ENCODE measurements around the gene C2orf72.

C2orf72 gene

DNA sequence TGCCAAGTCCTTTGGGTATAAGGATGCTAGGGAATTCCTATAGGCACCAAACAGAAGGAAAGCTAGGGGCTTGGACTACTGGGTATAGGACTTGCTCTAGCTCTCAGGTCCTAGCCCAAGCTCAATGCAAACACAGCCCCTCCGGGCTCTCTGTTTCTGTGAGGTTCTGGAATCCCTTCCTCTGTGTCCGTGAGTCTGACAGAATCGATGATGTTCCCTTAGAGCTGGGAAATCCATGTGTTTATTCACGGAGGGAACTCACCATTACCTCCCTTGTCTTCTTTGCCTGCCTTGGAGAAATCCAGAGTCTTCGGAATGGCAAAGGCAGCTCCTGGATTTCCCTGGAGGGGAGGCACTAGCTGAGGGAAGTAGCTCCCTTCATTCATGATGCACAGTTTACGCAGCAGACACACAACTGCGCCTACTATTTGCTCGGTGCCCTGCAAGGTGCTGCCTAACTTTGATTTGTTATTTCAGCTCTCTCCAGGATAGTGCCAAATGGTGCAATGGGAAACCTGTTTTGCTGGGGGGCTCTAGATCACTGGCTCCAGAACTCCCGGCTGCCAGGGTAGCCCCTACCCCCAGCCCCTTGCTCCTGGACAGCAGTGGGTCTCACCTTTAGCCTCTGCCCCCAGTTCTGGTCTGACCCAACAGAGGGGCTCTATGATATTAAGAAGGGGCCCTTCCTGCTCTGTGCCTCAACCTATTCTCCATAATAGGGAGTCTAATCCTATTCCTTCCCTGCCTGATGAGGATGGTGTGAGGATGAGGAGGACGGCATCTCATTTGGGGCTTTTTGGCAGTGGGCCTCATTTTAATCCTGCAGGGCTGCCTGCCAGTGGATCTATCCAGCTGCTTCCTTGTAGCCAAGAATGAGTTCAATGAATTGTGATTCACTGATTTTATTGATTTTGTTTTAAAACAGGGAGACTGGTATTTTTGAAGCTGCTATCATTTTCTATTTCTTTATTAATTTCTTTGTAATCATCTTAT, 10.9 kb downstream of the C2orf72 start:
- Histone ChIP-seq H3K27me3 (ENCODE audit: control insufficient read depth in 3 of 3, insufficient read depth in 3 of 3, low read depth in 1 of 3, low read length in 3 of 3) (peaks cover 0 to 4% (median 0%) of the 10 kb centered on the region in 3 experiments), H3K4me2 (ENCODE audit: insufficient read depth, low read length, poor library complexity, severe bottlenecking) (no peak overlapping the region), H3K79me1 (ENCODE audit: low read depth, low read length) (peaks cover 1% of the 10 kb centered on the region), H4K8ac (ENCODE audit: low read depth, low read length) (no peak overlapping the region), H2AK5ac (ENCODE audit: low read depth, low read length) (no peak overlapping the region), H3K4ac (ENCODE audit: low read length) (no peak overlapping the region), H3K27ac (replicated peaks; ENCODE audit: low read length) (no peak overlapping the region), H3K23ac (ENCODE audit: low read depth, low read length, poor library complexity) (no peak overlapping the region), H3K9me3 (replicated peaks in 1 of 2; ENCODE audit: control insufficient read depth in 2 of 2, insufficient read depth in 1 of 2, low read depth in 1 of 2, low read length in 2 of 2) (no peaks in the 10 kb centered on the region), H2BK5ac (ENCODE audit: low read length) (no peak overlapping the region), H4K91ac (ENCODE audit: low read depth, low read length, poor library complexity) (no peak overlapping the region), H2BK15ac (ENCODE audit: low read length) (no peak overlapping the region), H2BK120ac (ENCODE audit: low read depth, low read length) (no peak overlapping the region), H3K36me3 (replicated peaks in 1 of 2; ENCODE audit: control insufficient read depth in 2 of 2, insufficient read depth in 2 of 2, low read length in 2 of 2) (peaks cover 0 to 6% of the 10 kb centered on the region in 2 donors), H3K14ac (ENCODE audit: low read length) (no peak overlapping the region), H3K18ac (ENCODE audit: low read length) (no peak overlapping the region), H3K9ac (ENCODE audit: low read depth, low read length, poor library complexity) (no peak overlapping the region), H3K4me1 (ENCODE audit: control insufficient read depth in 2 of 2, insufficient read depth in 1 of 2, low read depth in 1 of 2, low read length in 2 of 2) (peaks cover 4 to 10% of the 10 kb centered on the region in 2 donors), H2BK12ac (ENCODE audit: low read length) (no peak overlapping the region), H2AFZ (ENCODE audit: low read length) (no peak overlapping the region), H3K4me3 (ENCODE audit: low read length in 2 of 2) (no peak overlapping the region)
- no peak for DNase-seq (ENCODE audit: low spot score)
- no CpG with 5 or more reads among the region's 10 CpGs for WGBS, 2 donors (ENCODE audit: extremely low coverage in 2 of 2, insufficient read length in 2 of 2, insufficient replicate concordance in 1 of 2)

DNA sequence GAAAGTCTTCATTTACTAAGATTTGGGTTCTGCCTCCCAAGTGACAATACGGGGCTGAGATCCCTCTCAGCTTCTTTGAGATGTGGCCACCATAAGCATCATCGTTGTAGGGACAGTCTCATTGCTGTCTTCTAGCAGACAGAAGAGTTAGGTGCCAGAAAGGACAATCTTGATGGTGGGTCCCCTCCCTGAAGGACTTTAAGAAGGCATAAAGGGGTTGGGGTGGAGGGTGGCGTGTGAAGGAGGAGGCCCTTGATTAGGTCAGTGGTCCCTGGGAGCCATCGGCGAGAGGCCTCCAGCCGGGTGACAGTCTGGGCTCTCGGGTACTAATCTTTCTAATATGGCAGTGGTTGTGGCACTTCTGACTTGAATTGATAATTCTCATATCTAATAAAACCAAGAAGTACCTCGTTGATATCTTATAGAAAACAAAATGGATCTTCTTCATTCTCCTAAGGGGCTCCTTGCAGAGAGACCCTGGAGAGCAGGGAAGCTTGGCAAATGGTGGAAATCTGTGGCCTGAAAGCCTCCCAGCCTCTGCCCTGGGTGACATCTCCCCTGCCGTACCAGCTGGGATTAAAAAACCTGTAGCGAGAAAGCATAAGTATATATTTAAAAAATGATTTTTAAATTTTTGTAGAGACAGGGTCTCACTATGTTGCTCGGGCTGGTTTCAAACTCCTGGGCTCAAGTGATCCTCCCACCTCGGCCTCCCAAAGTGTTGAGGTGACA, 12.1 kb downstream of the C2orf72 start:
- WGBS, 2 donors (ENCODE audit: extremely low coverage in 2 of 2, insufficient read length in 2 of 2, insufficient replicate concordance in 1 of 2): no CpG with 5 or more reads among the region's 12 CpGs
- Histone ChIP-seq H2BK12ac (ENCODE audit: low read length) (no peak overlapping the region), H3K4me3 (ENCODE audit: low read length in 2 of 2) (no peak overlapping the region), H3K23ac (ENCODE audit: low read depth, low read length, poor library complexity) (no peak overlapping the region), H2BK5ac (ENCODE audit: low read length) (no peak overlapping the region), H3K14ac (ENCODE audit: low read length) (no peak overlapping the region), H3K4ac (ENCODE audit: low read length) (no peak overlapping the region), H2BK120ac (ENCODE audit: low read depth, low read length) (no peak overlapping the region), H2AFZ (ENCODE audit: low read length) (no peak overlapping the region), H3K9ac (ENCODE audit: low read depth, low read length, poor library complexity) (no peak overlapping the region), H4K91ac (ENCODE audit: low read depth, low read length, poor library complexity) (no peak overlapping the region), H3K18ac (ENCODE audit: low read length) (no peak overlapping the region), H3K27me3 (ENCODE audit: control insufficient read depth in 3 of 3, insufficient read depth in 3 of 3, low read depth in 1 of 3, low read length in 3 of 3) (peaks cover 0 to 9% (median 0%) of the 10 kb centered on the region in 3 experiments), H3K4me1 (ENCODE audit: control insufficient read depth in 2 of 2, insufficient read depth in 1 of 2, low read depth in 1 of 2, low read length in 2 of 2) (peaks cover 4 to 10% of the 10 kb centered on the region in 2 donors), H2AK5ac (ENCODE audit: low read depth, low read length) (no peak overlapping the region), H3K4me2 (ENCODE audit: insufficient read depth, low read length, poor library complexity, severe bottlenecking) (no peak overlapping the region), H3K36me3 (replicated peaks in 1 of 2; ENCODE audit: control insufficient read depth in 2 of 2, insufficient read depth in 2 of 2, low read length in 2 of 2) (peaks cover 0 to 6% of the 10 kb centered on the region in 2 donors), H2BK15ac (ENCODE audit: low read length) (no peak overlapping the region), H3K27ac (replicated peaks; ENCODE audit: low read length) (no peak overlapping the region), H3K9me3 (replicated peaks in 1 of 2; ENCODE audit: control insufficient read depth in 2 of 2, insufficient read depth in 1 of 2, low read depth in 1 of 2, low read length in 2 of 2) (no peaks in the 10 kb centered on the region), H4K8ac (ENCODE audit: low read depth, low read length) (no peak overlapping the region), H3K79me1 (ENCODE audit: low read depth, low read length) (peaks cover 1% of the 10 kb centered on the region)
- no peak for DNase-seq (ENCODE audit: low spot score)

DNA sequence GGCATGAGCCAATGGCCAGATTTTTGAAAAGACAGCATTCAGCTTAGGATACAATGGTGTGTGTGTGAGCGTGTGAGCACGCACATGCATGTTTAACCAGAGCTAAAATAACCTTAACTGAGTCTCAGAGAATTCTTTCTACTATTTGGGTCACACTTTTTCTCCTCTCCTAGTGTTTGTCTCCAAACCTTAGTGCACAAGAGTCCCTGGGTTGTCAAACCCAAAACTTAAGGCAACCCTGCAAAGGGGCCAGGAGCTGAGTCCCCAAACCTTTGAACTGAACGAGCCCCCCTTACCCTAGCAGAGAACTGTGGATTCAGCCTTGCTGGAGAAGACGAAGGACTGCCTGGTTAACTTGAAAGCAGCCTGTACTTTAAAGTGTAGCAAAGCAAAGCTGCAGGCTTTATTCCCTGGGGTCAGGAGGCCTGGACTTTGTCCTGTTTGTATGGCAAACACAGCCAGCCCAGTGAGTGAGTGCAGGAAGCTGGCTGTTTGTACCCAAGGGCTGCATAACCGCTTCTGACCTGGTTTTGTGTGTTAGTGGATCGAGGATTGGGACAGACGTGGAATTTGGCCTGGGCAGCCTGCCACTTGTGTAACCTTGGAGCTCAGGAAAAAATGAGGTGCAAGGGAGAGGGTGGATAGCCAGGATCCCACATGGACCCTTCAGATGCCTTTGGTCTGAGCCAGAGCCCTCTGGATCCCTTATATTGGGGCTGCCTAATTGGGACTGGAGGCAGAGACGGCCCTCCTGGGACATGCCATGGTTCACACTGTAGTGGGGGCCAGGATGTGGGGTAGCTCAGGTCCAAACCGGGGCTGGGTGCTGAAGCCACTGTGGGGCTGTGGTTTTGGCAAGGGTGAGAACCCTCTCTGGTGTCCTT, 12.9 kb downstream of the C2orf72 start:
- H2BK120ac ChIP-seq (ENCODE audit: low read depth, low read length): no peak overlapping the region
- no peak overlapping the region for H3K4me3 ChIP-seq (ENCODE audit: low read length in 2 of 2)
- no peak overlapping the region for H2BK5ac ChIP-seq (ENCODE audit: low read length)
- H3K14ac ChIP-seq (ENCODE audit: low read length): no peak overlapping the region
- no peak overlapping the region for H2BK12ac ChIP-seq (ENCODE audit: low read length)
- no peak overlapping the region for H3K4me2 ChIP-seq (ENCODE audit: insufficient read depth, low read length, poor library complexity, severe bottlenecking)
- no peak overlapping the region for H4K8ac ChIP-seq (ENCODE audit: low read depth, low read length)
- WGBS, 2 donors (ENCODE audit: extremely low coverage in 2 of 2, insufficient read length in 2 of 2, insufficient replicate concordance in 1 of 2): no CpG with 5 or more reads among the region's 9 CpGs
- no peak overlapping the region for H3K4ac ChIP-seq (ENCODE audit: low read length)
- no peaks in the 10 kb centered on the region for H3K9me3 ChIP-seq (replicated peaks in 1 of 2; ENCODE audit: control insufficient read depth in 2 of 2, insufficient read depth in 1 of 2, low read depth in 1 of 2, low read length in 2 of 2)
- H3K79me1 ChIP-seq (ENCODE audit: low read depth, low read length): peaks cover 1% of the 10 kb centered on the region
- H4K91ac ChIP-seq (ENCODE audit: low read depth, low read length, poor library complexity): no peak overlapping the region
- peaks cover 4 to 10% of the 10 kb centered on the region in 2 donors for H3K4me1 ChIP-seq (ENCODE audit: control insufficient read depth in 2 of 2, insufficient read depth in 1 of 2, low read depth in 1 of 2, low read length in 2 of 2)
- H2AFZ ChIP-seq (ENCODE audit: low read length): peak overlapping the region; percentile 75
- H3K27ac ChIP-seq (replicated peaks; ENCODE audit: low read length): no peak overlapping the region
- H3K23ac ChIP-seq (ENCODE audit: low read depth, low read length, poor library complexity): no peak overlapping the region
- H3K18ac ChIP-seq (ENCODE audit: low read length): no peak overlapping the region
- peaks cover 0 to 6% of the 10 kb centered on the region in 2 donors for H3K36me3 ChIP-seq (replicated peaks in 1 of 2; ENCODE audit: control insufficient read depth in 2 of 2, insufficient read depth in 2 of 2, low read length in 2 of 2)
- H2AK5ac ChIP-seq (ENCODE audit: low read depth, low read length): peak overlapping the region; percentile 33
- peaks cover 0 to 9% (median 0%) of the 10 kb centered on the region in 3 experiments for H3K27me3 ChIP-seq (ENCODE audit: control insufficient read depth in 3 of 3, insufficient read depth in 3 of 3, low read depth in 1 of 3, low read length in 3 of 3)
- H3K9ac ChIP-seq (ENCODE audit: low read depth, low read length, poor library complexity): peak overlapping the region; percentile 45
- no peak overlapping the region for H2BK15ac ChIP-seq (ENCODE audit: low read length)
- DNase-seq (ENCODE audit: low spot score): no peak
